IMR-90 (cell line): ENCODE data around the gene LRRC7.

ENCODE experiments used
- BHLHE40 ChIP-seq: fragments of 150-350 bp; IDR thresholded peaks from 2 replicates; pipeline ENCODE4 v1.6.1; 2016; ENCODE audit warnings: mild to moderate bottlenecking, low read depth, low read length
- CEBPB ChIP-seq: IDR thresholded peaks from 2 replicates; pipeline ENCODE4 v1.6.1; 2012; ENCODE audit warnings: low read depth, low read length, improper control_type of control experiment
- CHD1 ChIP-seq: IDR thresholded peaks from 2 replicates; pipeline ENCODE4 v1.6.1; 2012; ENCODE audit warnings: low read depth, low read length, improper control_type of control experiment
- FOS ChIP-seq: fragments of 150-350 bp; IDR thresholded peaks from 2 replicates; pipeline ENCODE4 v1.6.1; 2016; ENCODE audit warnings: low read depth, low read length
- MAZ ChIP-seq: IDR thresholded peaks from 2 replicates; pipeline ENCODE4 v1.6.1; 2012; ENCODE audit warnings: low read depth, mild to moderate bottlenecking, low read length, improper control_type of control experiment, moderate library complexity, borderline replicate concordance
- MXI1 ChIP-seq: IDR thresholded peaks from 2 replicates; pipeline ENCODE4 v1.6.1; 2012; ENCODE audit warnings: low read depth, mild to moderate bottlenecking, low read length, moderate library complexity, borderline replicate concordance
- POLR2A ChIP-seq: IDR thresholded peaks from 2 replicates; pipeline ENCODE4 v1.6.1; 2012; ENCODE audit warnings: mild to moderate bottlenecking, low read depth, low read length
- RAD21 ChIP-seq: IDR thresholded peaks from 2 replicates; pipeline ENCODE4 v1.6.1; 2012; ENCODE audit warnings: low read length, improper control_type of control experiment
- RCOR1 ChIP-seq: IDR thresholded peaks from 2 replicates; pipeline ENCODE4 v1.6.1; 2012; ENCODE audit warnings: mild to moderate bottlenecking, low read length, improper control_type of control experiment; ENCODE audit not compliant: insufficient replicate concordance
- RFX5 ChIP-seq: IDR thresholded peaks from 2 replicates; pipeline ENCODE4 v1.8.0; 2012; ENCODE audit warnings: low read depth, mild to moderate bottlenecking, low read length, moderate library complexity
- SMC3 ChIP-seq: fragments of 150-350 bp; IDR thresholded peaks from 2 replicates; pipeline ENCODE4 v1.6.1; 2016; ENCODE audit warnings: low read depth, mild to moderate bottlenecking, antibody characterized with exemption, low read length, moderate library complexity
- TF ChIP-seq, protein P1 (sequence below): conservative IDR thresholded peaks from 2 replicates; pipeline ENCODE4 v1.5.1; 2012; ENCODE audit warnings: mild to moderate bottlenecking, low read depth, low read length, improper control_type of control experiment
- TF ChIP-seq, protein P2 (sequence below): fragments of 150-350 bp; IDR thresholded peaks from 2 replicates; pipeline ENCODE4 v1.6.1; 2017; ENCODE audit warnings: mild to moderate bottlenecking, antibody characterized with exemption, low read length, low read depth
- TF ChIP-seq, protein P3 (sequence below): fragments of 150-350 bp; IDR thresholded peaks from 2 replicates; pipeline ENCODE4 v1.6.1; 2016; ENCODE audit warnings: low read depth, mild to moderate bottlenecking, low read length, moderate library complexity, borderline replicate concordance

DNA sequence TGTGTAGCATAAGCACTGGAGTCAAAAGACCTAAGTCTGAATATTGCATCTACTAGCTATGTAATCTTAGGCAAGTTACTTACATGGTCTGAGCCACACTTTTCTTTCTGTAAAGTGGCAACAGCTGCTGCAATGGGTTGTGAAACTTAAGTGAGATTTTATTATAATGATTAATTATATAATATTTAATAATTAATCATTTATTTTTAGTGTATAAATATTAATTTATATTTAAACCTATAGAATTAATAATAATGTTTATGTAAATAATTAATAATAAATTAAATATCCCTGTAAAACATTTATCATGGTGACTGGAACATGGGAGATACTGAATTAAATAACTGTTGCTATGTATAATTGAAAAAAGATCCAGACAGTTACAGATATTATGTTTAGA lies 457.3 kb downstream of the LRRC7 start:
- TF ChIP-seq, protein P1, sequence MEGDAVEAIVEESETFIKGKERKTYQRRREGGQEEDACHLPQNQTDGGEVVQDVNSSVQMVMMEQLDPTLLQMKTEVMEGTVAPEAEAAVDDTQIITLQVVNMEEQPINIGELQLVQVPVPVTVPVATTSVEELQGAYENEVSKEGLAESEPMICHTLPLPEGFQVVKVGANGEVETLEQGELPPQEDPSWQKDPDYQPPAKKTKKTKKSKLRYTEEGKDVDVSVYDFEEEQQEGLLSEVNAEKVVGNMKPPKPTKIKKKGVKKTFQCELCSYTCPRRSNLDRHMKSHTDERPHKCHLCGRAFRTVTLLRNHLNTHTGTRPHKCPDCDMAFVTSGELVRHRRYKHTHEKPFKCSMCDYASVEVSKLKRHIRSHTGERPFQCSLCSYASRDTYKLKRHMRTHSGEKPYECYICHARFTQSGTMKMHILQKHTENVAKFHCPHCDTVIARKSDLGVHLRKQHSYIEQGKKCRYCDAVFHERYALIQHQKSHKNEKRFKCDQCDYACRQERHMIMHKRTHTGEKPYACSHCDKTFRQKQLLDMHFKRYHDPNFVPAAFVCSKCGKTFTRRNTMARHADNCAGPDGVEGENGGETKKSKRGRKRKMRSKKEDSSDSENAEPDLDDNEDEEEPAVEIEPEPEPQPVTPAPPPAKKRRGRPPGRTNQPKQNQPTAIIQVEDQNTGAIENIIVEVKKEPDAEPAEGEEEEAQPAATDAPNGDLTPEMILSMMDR, result no peak
- TF ChIP-seq POLR2A (no peak), RAD21 (no peak), MAZ (no peak), CEBPB (no peak), FOS (no peak), RCOR1 (no peak), MXI1 (no peak), RFX5 (no peak), SMC3 (no peak), CHD1 (no peak), BHLHE40 (no peak)
- TF ChIP-seq, protein P2, sequence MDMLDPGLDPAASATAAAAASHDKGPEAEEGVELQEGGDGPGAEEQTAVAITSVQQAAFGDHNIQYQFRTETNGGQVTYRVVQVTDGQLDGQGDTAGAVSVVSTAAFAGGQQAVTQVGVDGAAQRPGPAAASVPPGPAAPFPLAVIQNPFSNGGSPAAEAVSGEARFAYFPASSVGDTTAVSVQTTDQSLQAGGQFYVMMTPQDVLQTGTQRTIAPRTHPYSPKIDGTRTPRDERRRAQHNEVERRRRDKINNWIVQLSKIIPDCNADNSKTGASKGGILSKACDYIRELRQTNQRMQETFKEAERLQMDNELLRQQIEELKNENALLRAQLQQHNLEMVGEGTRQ, result no peak
- TF ChIP-seq, protein P3, sequence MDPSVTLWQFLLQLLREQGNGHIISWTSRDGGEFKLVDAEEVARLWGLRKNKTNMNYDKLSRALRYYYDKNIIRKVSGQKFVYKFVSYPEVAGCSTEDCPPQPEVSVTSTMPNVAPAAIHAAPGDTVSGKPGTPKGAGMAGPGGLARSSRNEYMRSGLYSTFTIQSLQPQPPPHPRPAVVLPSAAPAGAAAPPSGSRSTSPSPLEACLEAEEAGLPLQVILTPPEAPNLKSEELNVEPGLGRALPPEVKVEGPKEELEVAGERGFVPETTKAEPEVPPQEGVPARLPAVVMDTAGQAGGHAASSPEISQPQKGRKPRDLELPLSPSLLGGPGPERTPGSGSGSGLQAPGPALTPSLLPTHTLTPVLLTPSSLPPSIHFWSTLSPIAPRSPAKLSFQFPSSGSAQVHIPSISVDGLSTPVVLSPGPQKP, result no peak
